Activated T-helper 1 cell treated with anti-CD3 and anti-CD28 coated beads, Interleukin-2, amount 50 U/mL, for 16 hours (primary cell): ENCODE results near the gene POLR2H.

Experiments used
- DNase-seq, 2 donors: peaks; one replicate each; pipeline ENCODE4 v3.0.0-alpha.2; 2020; ENCODE audit warnings: low read depth in 1 of 2, low spot score in 1 of 2

The POLR2H gene

DNA sequence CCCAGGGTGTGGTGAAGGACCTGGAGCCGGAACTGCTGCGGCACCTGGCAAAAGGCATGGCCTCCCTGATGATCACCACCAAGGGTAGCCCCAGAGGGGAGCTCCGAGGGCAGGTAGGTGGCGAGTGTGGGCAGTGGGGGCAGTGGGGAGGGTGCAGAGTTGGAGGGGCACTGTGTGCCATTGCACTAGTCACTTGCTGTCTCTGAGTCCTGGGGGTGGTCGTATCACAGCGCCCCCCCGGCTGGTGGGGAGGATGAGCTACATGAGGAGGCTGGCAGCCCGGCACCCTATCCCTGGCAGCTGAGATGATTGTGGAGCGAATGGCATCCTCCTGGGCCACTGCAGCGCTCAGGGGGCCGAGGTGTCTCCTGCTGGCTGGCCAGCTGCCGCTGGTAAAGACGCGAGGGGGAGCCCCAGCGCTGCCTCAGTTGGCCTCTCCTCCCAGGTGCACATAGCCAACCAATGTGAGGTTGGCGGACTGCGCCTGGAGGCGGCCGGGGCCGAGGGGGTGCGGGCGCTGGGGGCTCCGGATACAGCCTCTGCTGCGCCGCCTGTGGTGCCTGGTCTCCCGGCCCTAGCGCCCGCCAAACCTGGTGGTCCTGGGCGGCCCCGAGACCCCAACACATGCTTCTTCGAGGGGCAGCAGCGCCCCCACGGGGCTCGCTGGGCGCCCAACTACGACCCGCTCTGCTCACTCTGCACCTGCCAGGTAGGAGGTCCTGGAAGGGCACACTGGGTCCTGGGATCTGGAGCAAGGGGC lies 24.7 kb downstream of the POLR2H start:
- no peak for DNase-seq

DNA sequence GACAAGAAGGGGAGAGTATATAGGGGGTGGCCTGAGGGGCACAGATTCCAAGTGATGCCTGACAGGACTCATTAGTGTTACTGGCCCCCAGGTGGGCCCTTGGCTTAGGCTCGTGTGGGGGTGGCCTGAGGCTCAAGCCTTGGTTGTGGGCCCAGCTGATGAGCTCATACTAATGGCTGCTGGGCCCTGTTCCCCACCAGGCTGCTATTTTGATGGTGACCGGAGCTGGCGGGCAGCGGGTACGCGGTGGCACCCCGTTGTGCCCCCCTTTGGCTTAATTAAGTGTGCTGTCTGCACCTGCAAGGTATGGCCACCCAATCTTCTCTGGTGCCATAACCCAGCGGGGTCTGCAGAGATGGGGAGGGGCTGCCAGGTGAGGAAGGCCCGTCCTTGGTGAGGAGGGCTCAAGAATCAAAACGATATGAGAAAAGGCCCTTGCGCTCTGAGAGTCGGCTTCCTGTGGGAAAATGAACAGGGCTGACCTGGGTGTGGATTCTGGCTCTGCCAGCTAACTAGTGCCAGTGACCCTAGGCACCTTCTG lies 25.7 kb downstream of the POLR2H start:
- no peak for DNase-seq

DNA sequence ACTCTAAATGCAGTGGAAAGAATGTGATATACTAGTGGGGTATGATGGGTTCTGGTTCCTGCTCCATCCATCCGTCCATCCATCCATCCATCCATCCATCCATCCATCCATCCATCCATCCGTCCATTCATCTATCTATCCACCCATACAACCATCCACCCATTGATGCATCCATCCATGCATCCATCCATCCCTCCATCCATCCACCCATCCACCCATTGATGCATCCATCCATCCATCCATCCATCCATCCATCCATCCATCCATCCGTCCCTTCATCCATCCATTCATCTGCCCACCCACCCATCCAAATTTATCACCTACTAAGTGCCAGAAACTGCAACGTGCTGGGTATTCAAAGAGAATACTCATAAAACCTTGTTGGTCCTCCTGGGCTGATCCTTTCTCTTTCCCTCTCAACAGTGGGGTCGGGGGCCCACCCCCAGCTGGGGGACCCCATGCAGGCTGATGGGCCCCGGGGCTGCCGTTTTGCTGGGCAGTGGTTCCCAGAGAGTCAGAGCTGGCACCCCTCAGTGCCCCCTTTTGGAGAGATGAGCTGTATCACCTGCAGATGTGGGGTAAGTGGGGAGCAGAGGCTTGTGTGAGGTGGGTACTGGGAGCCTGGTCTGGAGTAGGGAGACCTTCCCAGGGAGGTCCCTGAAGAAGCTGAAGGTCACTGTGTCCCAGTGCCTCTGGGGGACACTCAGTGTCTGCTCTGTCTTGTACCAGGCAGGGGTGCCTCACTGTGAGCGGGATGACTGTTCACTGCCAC lies 26.8 kb downstream of the POLR2H start:
- no peak for DNase-seq

- no peak for DNase-seq
These were observed 27.4 kb downstream of the POLR2H start for GRCh38 chr3:184388936-184389230.

DNA sequence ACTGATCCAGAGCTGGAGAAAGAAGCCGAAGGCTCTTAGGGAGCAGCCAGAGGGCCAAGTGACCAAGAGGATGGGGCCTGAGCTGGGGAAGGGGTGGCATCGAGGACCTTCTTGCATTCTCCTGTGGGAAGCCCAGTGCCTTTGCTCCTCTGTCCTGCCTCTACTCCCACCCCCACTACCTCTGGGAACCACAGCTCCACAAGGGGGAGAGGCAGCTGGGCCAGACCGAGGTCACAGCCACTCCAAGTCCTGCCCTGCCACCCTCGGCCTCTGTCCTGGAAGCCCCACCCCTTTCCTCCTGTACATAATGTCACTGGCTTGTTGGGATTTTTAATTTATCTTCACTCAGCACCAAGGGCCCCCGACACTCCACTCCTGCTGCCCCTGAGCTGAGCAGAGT lies 27.9 kb downstream of the POLR2H start:
- DNase-seq = no peak

- DNase-seq = no peak
These were observed 28.5 kb downstream of the POLR2H start for GRCh38 chr3:184389935-184390528.

DNA sequence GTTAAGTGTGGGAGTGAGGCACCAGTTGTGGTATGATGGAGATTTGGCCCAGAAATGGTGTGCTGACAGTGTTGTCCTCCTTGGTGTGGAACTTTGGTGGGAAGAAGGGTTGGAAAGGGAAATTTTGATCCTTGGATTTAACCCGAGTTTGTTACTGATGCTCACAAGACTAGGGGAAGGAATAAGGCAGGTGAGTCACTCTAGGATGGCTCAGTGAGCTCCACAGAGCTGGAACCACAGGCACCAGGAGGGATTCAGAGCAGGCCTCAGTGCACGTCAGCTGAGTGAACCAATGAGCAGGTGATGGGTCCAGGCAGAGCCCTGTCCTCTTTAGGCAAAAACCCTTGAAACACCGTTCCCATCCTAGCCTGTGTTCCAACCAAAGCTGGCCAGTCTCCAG lies 29.8 kb downstream of the POLR2H start:
- DNase-seq = no peak

- no peak for DNase-seq
These were observed 33.8 kb downstream of the POLR2H start for GRCh38 chr3:184395320-184395660.

GRCh38 chr3:184399410-184399809 lies 37.9 kb downstream of the POLR2H start:
- DNase-seq = no peak

DNA sequence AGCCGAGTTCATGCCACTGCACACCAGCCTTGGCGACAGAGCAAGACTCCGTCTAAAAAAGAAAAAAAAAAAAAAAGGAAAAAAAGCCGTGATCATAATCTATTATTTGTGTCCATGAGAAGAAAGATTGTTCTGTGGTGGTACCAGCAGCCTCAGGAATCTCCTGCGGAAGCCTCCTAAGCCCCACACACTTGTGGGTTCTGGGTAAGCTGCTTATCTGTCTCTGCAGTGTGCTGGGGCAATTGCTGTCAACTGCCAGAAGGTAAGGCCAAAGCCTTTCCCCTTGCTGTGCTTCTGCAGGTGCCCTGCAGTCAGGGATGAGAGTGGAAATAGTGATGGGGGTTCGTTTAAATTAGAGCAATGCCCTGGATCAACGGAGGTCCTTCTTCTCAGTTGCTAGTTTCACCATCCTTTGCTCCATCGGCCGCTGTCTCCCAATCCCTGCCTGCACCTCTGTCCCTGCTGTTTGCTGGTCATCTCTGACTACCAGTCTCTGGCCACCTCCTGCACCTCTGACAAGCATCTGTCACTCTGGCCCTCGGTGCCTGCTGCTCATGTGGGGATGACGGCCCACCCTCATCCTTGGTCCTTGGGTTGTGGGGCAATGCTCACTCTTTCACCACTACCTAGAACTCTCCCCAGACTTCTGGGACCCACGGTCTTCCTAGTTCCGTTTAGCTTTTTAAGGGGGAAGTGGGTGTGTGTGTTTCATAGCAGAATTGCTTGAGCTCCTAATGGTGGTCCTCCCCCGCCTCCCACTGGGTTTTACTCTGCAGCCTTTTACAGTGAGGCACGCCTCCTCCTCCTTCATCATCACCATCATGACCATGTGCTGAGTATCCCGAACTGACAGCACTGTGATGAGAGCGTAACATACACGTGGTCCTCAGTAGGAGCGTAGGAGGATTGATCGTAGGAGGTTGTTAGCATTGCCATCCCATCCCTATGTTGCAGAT lies 43.8 kb downstream of the POLR2H start:
- no peak for DNase-seq

DNA sequence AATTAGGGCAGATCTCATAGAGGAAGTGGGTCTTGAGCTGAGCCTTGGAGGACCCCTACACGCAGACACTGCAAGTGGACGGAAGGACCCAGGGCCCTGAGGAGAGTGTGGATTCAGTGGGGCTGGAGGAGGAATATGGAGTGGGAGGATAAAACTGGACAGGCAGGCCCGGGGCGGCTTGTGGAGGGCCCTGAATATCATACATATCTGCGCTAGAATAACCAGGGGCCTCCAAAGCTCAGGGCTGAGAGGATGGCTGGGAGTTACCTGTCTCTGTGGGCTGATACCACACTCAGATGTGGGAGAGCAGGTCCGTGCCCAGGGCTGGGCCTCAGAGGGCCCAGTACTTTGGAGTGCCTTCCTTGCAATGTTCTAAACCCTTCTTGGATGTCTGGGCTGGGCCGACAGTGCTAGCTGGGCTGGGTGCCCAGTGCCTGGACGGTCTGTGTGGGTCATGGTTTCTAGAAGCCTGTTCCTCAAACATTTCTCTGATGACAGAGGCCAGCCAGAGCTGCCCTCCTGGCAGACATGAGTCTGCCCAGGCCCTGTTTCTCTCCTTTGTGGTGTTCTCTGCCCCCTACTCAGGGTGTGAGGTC lies 47.9 kb downstream of the POLR2H start:
- DNase-seq = no peak

- no peak for DNase-seq
These were observed 48.5 kb downstream of the POLR2H start for GRCh38 chr3:184409946-184410500.

DNA sequence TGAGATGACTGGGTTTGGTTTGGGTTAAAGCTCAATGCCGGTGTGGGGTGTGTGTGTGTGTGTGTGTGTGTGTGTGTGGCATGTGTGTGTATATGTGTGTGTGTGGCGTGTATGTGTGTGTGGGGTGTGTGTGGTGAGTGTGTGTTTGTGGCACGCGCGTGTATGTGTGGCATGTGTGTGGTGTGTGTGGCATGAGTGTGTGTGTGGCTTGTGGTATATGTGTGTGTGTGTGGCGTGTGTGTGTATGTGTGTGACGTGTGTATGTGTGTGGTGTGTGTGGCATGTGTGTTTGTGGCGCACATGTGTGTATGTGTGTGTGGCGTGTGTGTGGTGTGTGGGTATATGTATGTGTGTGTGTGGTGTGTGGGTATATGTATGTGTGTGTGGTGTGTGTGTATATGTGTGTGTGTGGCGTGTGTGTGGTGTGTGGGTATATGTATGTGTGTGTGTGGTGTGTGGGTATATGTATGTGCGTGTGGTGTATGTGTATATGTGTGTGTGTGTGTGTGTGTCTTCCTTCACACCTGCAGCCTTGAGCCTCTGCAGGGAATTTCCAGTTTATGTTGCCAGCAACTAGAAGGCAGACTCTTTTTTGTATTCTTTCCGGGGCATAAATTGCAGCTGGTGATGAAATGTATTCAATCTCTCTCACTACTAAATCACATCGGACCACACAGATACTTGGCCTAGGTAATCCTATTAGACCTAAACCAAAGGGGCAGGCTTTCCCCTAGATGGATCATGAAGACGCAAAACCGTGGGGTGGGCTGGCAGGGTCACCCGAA lies 53.1 kb downstream of the POLR2H start:
- DNase-seq = no peak

DNA sequence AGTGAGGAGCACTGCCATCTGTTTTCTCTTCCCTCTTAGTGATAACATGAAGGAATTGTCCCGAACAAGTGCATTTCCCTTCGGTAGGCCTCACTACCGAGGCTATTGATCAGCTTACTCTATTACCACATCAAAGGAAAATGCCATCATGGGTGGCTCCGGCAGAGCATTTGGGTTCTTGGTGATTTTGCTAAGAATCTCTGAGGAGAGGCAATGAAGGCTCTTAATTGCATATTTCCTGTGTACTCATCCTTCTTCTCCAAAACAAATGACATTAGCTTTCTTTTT lies 53.6 kb downstream of the POLR2H start:
- DNase-seq = no peak

DNA sequence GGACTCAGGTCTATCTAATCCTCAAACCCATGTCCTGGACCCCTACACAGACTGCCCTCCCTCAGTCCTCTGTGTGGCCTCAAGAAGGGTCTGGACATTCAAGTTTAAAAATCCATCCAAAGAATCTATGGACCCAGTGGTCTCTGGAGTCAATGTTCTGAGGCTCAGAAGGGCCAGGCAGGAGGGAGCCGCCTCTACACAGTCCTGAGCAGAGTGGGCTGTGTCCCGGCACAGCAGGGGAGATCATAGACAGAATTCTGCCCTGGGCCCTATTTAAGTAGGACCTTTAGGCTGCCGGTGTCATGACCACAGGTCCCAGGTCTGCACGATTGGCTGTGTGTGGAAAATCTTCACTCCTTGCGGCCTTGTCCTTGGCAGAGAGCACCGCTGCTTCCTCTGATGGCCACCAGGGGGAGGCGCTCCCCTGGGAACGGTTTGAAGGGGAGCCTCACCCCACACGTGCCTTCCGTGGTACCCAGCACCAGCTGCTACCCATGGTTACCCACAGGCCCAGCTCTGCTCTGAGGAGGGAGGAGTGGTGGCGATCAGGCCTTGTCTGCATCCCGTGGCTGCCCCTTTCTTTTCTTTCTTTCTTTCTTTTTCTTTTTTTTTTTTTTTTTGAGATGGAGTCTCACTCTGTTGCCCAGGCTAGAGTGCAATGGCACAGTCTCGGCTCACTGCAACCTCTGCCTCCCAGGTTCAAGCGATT lies 56.3 kb downstream of the POLR2H start:
- DNase-seq = peak; percentile 40 to 42
